ENCODE results near the gene CFAP206.

The CFAP206 gene, protein sequence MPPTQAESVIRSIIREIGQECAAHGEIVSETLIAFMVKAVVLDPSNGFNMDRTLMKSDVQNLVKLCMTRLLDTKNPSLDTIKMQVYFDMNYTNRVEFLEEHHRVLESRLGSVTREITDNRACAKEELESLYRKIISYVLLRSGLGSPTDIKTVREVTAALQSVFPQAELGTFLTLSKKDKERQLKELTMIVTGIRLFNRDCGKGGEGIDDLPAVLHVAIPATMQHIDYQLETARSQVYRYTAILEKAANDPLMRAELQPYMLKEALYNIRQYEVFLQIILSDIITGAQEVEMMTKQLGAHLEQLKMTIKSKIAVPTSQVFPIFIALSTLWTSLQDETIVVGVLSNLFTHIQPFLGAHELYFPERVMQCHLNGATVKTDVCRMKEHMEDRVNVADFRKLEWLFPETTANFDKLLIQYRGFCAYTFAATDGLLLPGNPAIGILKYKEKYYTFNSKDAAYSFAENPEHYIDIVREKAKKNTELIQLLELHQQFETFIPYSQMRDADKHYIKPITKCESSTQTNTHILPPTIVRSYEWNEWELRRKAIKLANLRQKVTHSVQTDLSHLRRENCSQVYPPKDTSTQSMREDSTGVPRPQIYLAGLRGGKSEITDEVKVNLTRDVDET

DNA sequence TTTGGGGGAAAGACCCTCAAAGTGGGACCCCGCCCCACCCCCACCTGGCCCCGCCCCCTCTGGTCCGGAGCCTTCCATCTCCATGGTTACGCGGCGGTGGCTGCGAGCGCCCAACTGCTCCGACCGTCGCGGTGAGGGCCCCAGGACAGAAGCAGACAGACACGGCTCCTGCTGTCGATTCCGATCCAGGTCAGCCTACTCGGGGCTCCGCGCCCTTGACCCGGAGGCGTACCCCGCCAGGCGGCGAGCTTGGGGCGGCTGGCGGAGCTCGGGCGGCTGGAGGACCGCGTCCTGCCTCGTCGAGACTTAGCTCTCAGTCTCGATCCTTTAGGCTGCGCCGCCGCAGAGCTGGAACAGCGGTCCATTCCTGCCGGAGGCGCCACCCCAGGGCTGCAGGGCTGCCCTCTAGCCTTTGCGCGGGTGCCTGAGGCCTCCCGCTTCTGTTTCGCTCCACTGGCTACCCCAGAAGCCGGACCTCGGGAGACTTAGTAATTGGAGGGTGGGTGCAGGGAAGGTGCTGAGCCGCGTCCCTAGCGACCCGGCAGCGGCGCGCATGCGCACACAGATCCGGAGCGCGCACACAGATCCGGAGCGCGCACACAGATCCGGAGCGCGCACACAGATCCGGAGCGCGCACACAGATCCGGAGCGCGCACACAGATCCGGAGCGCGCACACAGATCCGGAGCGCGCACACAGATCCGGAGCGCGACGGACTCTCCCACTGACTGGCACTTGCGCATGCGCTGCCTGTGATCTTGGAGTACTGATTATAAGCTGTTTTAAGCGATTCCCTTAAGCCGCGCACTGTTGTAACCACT lies at the start of gene CFAP206:
Gene CFAP206 (plus strand): TSS at position 72 of the 820 bp plus-strand sequence. CDS start 1,868 bp downstream, outside the sequence.
- peak; percentile 38 to 46 for DNase-seq (ENCODE audit: low read depth in 2 of 2)

- DNase-seq (ENCODE audit: low read depth in 2 of 2): no peak
These were observed 43.0 kb upstream of the CFAP206 start for GRCh38 chr6:87364602-87365252.

- DNase-seq (ENCODE audit: low read depth in 2 of 2): no peak
These were observed 41.5 kb upstream of the CFAP206 start for GRCh38 chr6:87366072-87366827.

- DNase-seq (ENCODE audit: low read depth in 2 of 2): no peak
These were observed 40.9 kb upstream of the CFAP206 start for GRCh38 chr6:87366899-87367298.

DNA sequence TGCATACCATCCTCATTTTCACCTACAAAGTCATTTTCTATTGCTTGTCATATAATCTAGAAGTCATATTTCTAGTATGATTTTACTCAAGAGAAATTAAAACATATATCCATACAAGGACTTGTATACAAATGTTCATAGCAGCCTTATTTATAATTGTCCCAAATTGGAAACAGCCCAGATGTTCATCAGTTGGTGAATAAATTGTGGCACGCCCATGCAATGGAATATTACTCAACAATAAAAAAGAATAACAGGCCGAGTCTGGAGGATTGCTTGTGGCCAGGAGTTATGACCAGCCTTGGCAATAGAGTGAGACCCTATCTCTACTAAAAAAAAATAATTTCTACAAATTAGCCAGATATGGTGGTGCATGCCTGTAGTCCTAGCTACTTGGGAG lies 34.4 kb upstream of the CFAP206 start:
- no peak for DNase-seq (ENCODE audit: low read depth in 2 of 2)

GRCh38 chr6:87375315-87375714 lies 32.5 kb upstream of the CFAP206 start:
- no peak for DNase-seq (ENCODE audit: low read depth in 2 of 2)

DNA sequence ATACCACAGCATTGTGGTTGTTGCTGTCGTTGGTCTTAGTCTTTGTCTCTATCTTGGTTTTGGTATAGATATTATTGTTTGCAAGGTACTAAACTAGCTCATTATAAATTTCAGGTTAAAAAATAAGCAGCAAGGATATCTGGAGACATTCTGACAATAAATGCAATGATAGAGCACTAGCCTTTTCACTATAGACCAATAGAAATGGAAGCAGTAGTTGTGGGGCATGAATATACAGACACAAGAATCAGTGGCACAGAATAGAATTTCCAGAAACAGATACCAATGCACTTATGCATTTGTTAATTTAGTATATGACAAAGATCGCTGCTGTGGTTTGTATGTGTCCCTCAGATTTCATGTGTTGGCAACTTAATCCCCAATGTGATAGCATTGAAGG lies 31.1 kb upstream of the CFAP206 start:
- no peak for DNase-seq (ENCODE audit: low read depth in 2 of 2)

GRCh38 chr6:87378947-87379346 lies 28.8 kb upstream of the CFAP206 start:
- DNase-seq (ENCODE audit: low read depth in 2 of 2): no peak

DNA sequence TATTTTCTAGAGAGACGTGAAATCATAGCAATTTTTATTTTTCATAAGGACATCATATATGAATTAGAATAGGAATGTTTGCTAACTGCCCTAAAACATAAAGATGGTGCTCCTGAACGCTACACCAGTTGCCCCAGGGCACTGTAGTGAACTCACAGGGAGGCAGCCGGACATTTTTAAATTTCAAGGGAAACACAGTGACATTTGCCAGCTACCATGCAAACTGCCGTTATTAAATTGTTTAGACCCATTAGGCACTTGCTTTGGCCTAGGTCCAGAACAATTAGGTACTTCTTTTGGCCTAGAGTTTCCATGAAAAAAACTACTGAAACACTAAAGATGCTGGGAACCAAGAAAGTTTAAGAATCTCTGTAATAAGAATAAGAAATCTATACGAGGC lies 24.9 kb upstream of the CFAP206 start:
- DNase-seq (ENCODE audit: low read depth in 2 of 2): no peak

GRCh38 chr6:87384038-87384437 lies 23.7 kb upstream of the CFAP206 start:
- no peak for DNase-seq (ENCODE audit: low read depth in 2 of 2)

DNA sequence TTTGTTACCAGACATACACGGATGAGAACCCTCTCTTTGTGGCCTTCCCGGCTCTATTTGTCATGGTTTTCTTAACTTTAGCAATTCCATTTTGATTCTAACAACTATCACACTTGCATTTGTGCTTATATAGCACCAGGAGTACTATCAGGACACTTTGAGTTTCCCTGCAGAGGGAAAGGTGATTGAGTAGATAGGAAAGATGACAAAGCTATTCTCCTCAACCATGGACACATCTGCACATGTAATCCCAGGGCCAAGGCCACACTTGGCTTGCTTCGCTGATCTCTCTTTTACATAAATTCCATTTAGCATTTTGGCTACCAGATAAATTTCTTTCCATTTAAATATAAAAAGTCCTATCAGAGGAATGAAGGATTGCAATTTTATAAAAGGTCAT lies 23.3 kb upstream of the CFAP206 start:
- DNase-seq (ENCODE audit: low read depth in 2 of 2): no peak

DNA sequence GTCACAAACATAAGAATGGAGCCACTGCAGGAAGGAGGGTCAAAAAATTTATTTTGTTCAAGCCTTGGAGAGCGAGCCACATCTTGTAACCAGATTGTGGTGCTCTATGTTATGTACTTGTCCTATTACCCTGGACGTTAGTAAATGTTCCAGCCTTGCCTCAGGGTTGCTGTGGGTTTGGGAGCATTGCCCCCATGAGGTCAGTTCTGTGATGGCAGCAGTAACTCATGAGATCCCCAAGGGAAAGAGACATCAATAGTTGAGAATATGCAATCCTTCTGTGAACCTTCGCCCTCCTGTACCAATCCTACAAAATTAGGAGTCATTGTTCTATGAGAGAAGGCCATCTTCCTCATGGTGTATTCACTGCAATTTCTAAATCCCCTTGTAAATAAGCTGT lies 16.4 kb upstream of the CFAP206 start:
- DNase-seq (ENCODE audit: low read depth in 2 of 2): no peak

GRCh38 chr6:87393026-87393622 lies 14.6 kb upstream of the CFAP206 start:
- peak in 1 of 2 experiments; percentile 25 for DNase-seq (ENCODE audit: low read depth in 2 of 2)

GRCh38 chr6:87395431-87395830 lies 12.3 kb upstream of the CFAP206 start:
- DNase-seq (ENCODE audit: low read depth in 2 of 2): no peak

- no peak for DNase-seq (ENCODE audit: low read depth in 2 of 2)
These were observed 11.0 kb upstream of the CFAP206 start for GRCh38 chr6:87396595-87397392.

GRCh38 chr6:87397656-87398055 lies 10.1 kb upstream of the CFAP206 start:
- no peak for DNase-seq (ENCODE audit: low read depth in 2 of 2)

GRCh38 chr6:87401832-87402231 lies 5.9 kb upstream of the CFAP206 start:
- no peak for DNase-seq (ENCODE audit: low read depth in 2 of 2)

GRCh38 chr6:87407561-87407900 lies 241 bp upstream of the CFAP206 start:
- DNase-seq (ENCODE audit: low read depth in 2 of 2): no peak

DNA sequence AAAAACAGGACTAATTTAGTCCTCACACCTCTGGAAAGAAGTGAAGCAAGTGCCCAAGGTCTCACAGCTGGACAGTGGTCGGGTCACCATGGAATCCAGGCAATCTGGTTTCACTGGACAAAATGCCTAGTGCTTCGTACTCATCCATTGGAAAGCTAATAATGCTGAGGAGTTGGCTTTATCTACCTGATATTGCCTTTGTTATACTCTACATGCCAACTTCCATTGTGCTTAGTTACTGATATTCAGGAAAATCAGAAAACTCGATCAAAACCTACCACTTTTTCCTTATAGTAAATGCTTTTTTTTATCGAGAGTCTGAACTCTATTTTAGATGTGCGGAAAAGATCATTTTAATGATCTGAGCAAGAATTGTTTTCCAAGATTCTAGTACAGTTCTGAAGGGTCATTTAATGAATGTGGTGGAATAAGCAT lies 966 bp downstream of the CFAP206 start:
- DNase-seq (ENCODE audit: low read depth in 2 of 2): no peak

DNA sequence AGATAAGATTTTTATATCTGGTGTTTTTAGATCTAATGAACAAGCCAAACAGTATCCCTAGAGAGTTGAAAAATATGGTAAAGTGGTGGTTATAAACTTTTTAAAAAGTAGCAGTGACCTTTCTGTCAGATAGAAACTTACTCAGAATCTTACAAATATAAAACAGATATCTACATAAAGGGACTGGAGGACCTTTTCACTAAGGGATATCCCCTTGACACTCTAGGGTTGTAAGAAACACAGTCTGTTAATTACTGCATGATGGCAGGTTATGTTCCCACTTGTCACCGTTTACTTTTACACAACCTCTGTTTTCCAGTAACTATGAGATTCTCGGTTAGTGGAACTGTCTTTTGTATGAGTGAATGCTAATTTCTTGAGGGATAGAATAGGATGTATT lies 11.5 kb downstream of the CFAP206 start:
- no peak for DNase-seq (ENCODE audit: low read depth in 2 of 2)
